GM12865 (cell line): ENCODE measurements around the gene MAN2B1.
A peak's percentile ranks its signal among the peaks of the same experiment; 100 is the strongest.

ENCODE experiments used
- DNase-seq: peaks from one replicate; pipeline ENCODE4 v3.0.0; 2010; ENCODE audit warnings: low read depth
- H3K4me3 ChIP-seq: 2 replicates; pipeline ENCODE4 v1.5.1; 2011; ENCODE audit warnings: mild to moderate bottlenecking, low read depth, low read length, control low read depth
- CTCF ChIP-seq: IDR thresholded peaks from 2 replicates; pipeline ENCODE4 v1.5.1; 2011; ENCODE audit warnings: low read length, control low read depth, low read depth, inconsistent platforms; ENCODE audit not compliant: insufficient read depth; ENCODE audit errors: missing control alignments

The MAN2B1 gene

DNA sequence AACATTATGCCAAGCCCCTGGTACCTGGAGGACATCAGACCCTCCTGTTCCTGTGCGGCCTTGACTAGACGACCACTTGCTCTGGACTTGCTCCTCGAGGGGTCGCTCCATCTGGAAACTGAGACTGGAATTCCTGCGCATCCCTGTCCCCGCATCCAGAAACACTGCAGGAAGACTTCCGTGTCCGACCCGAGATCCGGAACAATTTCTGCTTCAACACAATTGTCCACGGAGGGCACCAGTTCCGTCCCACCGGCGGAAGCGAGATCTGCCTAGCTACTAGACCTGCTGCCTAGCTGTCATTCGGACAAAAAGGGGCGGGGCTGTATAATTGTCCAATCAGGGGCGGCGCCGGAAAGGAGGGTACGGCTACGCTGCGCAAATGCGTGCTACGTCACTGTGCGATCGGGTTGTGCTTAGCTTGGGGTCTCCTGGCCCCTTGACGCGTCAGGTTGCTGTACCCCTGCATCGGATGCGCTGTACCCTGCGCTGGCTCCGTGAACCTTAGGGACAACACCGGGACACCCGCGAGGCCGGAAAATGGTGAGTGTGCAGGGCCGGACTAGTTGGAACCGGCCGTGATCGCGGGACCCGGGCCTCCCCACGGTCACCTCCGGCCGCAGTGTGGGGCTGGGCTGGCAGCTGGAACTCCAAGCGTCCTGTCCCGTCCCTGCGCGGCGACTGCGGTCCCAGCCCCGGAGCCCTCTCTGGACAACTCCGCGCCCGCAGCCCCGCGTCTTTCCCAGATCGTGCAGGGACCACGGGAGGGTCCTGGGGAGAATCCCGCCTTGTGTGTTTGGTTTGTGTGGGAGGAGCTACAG is 55.8 kb downstream of the MAN2B1 start, which contains the start of the genes ZNF490 and ZNF791:
Gene ZNF490, minus strand, starts transcription at position 274 of the 821 bp plus-strand sequence. Its CDS starts 133 bp downstream, at position 141.
Gene ZNF791, plus strand, starts transcription at position 381 of the 821 bp plus-strand sequence. Its CDS starts 160 bp downstream, at position 541.
- peak within 1 kb of the TSS; percentile 72 for H3K4me3 ChIP-seq
- DNase-seq, result peak; percentile 98
- TF ChIP-seq CTCF, result no peak

GRCh38 chr19:12607631-12608030 is 58.9 kb downstream of the MAN2B1 start:
- no peak for TF ChIP-seq CTCF

DNA sequence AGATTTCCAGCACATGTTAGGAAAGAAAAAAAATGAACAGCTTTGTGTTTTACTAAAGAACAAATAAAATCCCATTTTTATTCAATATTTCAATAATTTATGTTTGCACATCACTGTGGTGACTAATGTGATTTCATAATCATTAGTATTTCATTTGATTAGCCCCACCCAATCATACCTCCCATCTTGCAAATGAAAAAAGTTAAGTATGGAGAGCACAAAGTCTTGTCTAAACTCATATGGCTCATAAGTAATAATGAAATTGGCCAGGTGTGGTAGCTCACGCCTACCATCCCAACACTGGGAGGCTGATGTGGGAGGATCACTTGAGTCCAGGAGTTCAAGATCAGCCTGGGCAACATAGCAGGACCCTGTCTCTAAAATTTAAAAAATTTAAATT is 59.7 kb downstream of the MAN2B1 start:
- no peak for DNase-seq
- TF ChIP-seq CTCF, result no peak
- H3K4me3 ChIP-seq, result no peak overlapping the region

More at GRCh38 chr19:12607631-12608030, 58.9 kb downstream of the MAN2B1 start:
- H3K4me3 ChIP-seq, result no peak overlapping the region
- DNase-seq, result no peak

GRCh38 chr19:12603714-12604113 is 62.8 kb downstream of the MAN2B1 start:
- no peak overlapping the region for H3K4me3 ChIP-seq
- DNase-seq, result peak; percentile 82

DNA sequence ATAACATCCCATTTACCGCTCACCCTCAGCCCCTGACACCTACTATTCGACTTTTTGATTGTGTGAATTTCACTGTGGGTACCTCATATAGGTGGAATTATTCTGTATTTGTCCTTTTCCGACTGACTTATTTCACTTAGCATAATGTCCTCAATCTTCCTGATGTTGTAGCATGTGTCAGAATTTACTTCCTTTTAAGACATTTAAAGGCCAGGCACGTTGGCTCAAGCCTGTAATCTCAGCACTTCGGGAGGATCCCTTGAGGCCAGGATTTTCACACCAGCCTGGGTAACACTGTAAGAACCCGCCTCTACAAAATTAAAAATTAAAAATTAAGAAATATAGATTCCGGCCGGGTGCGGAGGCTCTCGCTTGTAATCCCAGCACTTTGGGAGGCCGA is 68.9 kb downstream of the MAN2B1 start:
- no peak for DNase-seq
- no peak for TF ChIP-seq CTCF
- H3K4me3 ChIP-seq, result no peak overlapping the region

More at GRCh38 chr19:12603714-12604113, 62.8 kb downstream of the MAN2B1 start:
- TF ChIP-seq CTCF, result no peak

GRCh38 chr19:12596927-12597548 is 69.5 kb downstream of the MAN2B1 start:
- TF ChIP-seq CTCF, result no peak
- DNase-seq, result no peak
- no peak overlapping the region for H3K4me3 ChIP-seq
